Endometrial microvascular endothelial cells (primary cell): Measurements from ENCODE around the gene PIGC. TPM values are rescaled to one million over a fixed set of nuclear protein-coding genes. Genes with fewer than 3 reads are reported as not detected.

ENCODE experiments used
- in situ Hi-C: cut with HindIII; loops from 2 replicates; pipeline ENCODE4 v1.10.0; 2017; ENCODE audit warnings: low sequenced_read_pairs, low pct_unique_long_range_greater_than_20kb; ENCODE audit errors: inconsistent ontology term
- total RNA-seq: library from RNA; depleted of rRNA; stranded (reverse); fragments of >200 nt; gene quantifications from one replicate; pipeline ENCODE4 v1.2.3, GENCODE V29; 2015; ENCODE audit errors: inconsistent ontology term

PIGC gene
- total RNA-seq, 1 donor from 2014 or later = 28.4 TPM

GRCh38 chr1:172405912-172406311 lies 38.0 kb downstream of the PIGC start:
- in situ Hi-C loops = loop anchor here (25.0 kb wide), 1 partner anchor 394 kb away; no protein-coding TSS in a partner anchor

GRCh38 chr1:172404121-172404520 lies 39.7 kb downstream of the PIGC start:
- in situ Hi-C loops = loop anchor here (25.0 kb wide), 1 partner anchor 392 kb away; no protein-coding TSS in a partner anchor

- in situ Hi-C loops = loop anchor here (25.0 kb wide), 1 partner anchor 391 kb away; no protein-coding TSS in a partner anchor
Observed at GRCh38 chr1:172402878-172403569, 40.8 kb downstream of the PIGC start.

- in situ Hi-C loops = loop anchor here (25.0 kb wide), 1 partner anchor 390 kb away; no protein-coding TSS in a partner anchor
Observed at GRCh38 chr1:172401892-172402291, 42.0 kb downstream of the PIGC start.

GRCh38 chr1:172401477-172401876 lies 42.4 kb downstream of the PIGC start:
- in situ Hi-C loops = loop anchor here (25.0 kb wide), 1 partner anchor 389 kb away; no protein-coding TSS in a partner anchor

- in situ Hi-C loops = loop anchor here (25.0 kb wide), 1 partner anchor 388 kb away; no protein-coding TSS in a partner anchor
Observed at GRCh38 chr1:172400722-172401105, 43.2 kb downstream of the PIGC start.

- in situ Hi-C loops = loop anchor here (25.0 kb wide), 1 partner anchor 388 kb away; no protein-coding TSS in a partner anchor
Observed at GRCh38 chr1:172399756-172400721, 43.8 kb downstream of the PIGC start.

- in situ Hi-C loops = no loop called here
Observed at GRCh38 chr1:172398970-172399755, 44.7 kb downstream of the PIGC start.

GRCh38 chr1:172398193-172398592 lies 45.7 kb downstream of the PIGC start:
- in situ Hi-C loops = no loop called here

- in situ Hi-C loops = no loop called here
Observed at GRCh38 chr1:172397633-172398032, 46.2 kb downstream of the PIGC start.

GRCh38 chr1:172397221-172397620 lies 46.6 kb downstream of the PIGC start:
- in situ Hi-C loops = no loop called here

- in situ Hi-C loops = no loop called here
Observed at GRCh38 chr1:172395576-172395975, 48.3 kb downstream of the PIGC start.

- in situ Hi-C loops = no loop called here
Observed at GRCh38 chr1:172394811-172395210, 49.1 kb downstream of the PIGC start.

- in situ Hi-C loops = no loop called here
Observed at GRCh38 chr1:172394141-172394751, 49.6 kb downstream of the PIGC start.

GRCh38 chr1:172393354-172393753 lies 50.5 kb downstream of the PIGC start:
- in situ Hi-C loops = no loop called here

- in situ Hi-C loops = no loop called here
Observed at GRCh38 chr1:172391976-172392375, 51.9 kb downstream of the PIGC start.
